Measurements from ENCODE around the gene AIFM2.

AIFM2 gene

DNA sequence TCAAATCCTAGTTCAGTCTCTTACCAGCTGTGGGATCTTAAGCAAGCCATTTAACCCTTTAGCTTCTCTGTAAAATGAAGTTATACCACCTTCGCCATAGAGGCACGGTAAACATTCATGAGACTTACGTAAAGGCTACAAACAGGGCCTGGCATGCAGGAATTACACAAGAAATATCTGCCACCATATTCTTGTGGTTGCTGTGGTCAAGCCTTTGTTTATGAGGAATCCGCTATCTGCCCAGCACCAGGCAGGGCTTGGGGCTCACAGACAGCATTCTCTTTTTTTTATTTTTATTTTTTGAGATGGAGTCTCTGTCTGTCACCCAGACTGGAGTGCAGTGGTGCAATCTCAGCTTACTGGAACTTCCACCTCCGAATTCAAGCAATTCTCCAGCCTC lies 9.9 kb downstream of the AIFM2 start:
- Mint-ChIP-seq H3K4me3 (no peak overlapping the region), H3K9me3 (no peaks in the 10 kb centered on the region), H3K36me3 (ENCODE audit: low read depth) (no peaks in the 10 kb centered on the region), H3K4me1 (ENCODE audit: low read depth) (no peaks in the 10 kb centered on the region), H3K27ac (no peak overlapping the region), H3K27me3 (ENCODE audit: low read depth) (no peaks in the 10 kb centered on the region)

DNA sequence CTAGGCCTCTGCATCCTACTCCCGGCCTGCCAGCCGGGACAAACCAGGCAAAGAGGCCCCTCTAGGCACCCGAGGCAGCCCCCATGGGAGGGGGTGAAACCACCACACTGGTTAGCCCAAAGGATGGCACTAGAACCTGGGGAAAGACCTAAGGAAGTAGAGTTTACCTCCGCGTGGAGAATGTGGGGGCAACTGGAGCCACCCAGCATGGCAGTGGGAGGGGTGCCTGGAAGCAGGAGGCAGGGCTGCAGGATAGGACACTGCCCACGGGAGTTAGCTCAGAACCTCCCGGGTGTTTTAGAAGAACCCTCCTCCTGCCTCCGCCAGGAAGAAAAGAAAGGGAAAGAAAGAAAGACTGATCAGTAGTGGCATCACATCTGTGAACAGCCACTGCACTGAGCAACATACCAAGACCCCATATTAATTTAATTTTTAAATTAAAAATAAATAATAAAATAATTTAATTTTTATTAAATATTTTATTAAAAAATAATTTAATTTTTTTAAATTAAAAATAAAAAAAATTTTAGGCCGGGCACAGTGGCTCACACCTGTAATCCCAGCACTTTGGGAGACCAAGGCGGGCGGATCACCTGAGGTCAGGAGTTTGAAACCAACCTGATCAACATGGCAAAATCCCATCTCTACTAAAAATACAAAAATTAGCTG lies 11.2 kb downstream of the AIFM2 start:
- Mint-ChIP-seq H3K27ac (no peak overlapping the region), H3K36me3 (ENCODE audit: low read depth) (no peaks in the 10 kb centered on the region), H3K4me1 (ENCODE audit: low read depth) (no peaks in the 10 kb centered on the region)

DNA sequence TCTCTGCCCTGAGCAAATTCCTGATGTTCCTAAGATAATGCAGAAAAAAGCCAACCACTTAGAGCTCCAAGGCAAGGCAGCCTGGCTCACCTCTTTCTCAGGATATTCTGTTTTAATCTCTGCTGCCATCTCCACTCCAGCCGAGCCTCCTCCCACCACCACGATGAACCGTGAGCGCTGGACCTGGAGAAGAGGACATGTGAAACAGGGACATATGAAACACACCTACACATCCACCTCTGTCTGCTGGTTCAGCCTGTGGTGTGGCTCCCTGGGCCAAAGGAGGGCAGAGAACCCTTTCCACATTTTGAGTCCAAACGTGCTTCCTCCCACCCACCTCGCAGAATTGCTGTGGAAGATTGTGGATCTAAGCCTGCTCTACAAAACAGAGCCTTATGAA lies 12.2 kb downstream of the AIFM2 start:
- Mint-ChIP-seq H3K4me3 (no peak overlapping the region), H3K9me3 (no peaks in the 10 kb centered on the region), H3K27me3 (ENCODE audit: low read depth) (no peaks in the 10 kb centered on the region), H3K27ac (no peak overlapping the region), H3K4me1 (ENCODE audit: low read depth) (peaks cover 2% of the 10 kb centered on the region), H3K36me3 (ENCODE audit: low read depth) (no peaks in the 10 kb centered on the region)

More for the DNA sequence above, 11.2 kb downstream of the AIFM2 start:
- H3K27me3 Mint-ChIP-seq (ENCODE audit: low read depth) = no peaks in the 10 kb centered on the region
- no peak overlapping the region for H3K4me3 Mint-ChIP-seq
- H3K9me3 Mint-ChIP-seq = no peaks in the 10 kb centered on the region

DNA sequence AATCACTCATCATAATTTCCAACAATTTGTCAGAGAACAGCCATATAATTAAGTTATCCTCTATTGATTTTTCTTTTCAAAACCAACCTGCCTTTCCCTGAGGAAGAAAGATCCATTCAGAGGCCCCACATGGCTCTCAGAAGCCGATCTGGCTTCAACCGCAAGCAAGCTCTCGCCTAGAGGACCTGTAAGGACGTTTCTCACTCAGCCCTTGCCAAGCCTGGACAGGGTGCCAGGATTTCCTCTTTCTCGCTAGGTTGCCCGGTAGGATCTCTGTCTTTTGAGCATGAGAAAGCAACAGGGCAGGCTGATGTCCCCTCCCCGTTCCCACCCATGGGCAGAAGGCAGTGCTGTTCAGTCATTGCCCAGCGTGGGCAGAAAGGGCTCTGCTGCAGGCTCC lies 13.0 kb downstream of the AIFM2 start:
- Mint-ChIP-seq H3K27ac (no peak overlapping the region), H3K36me3 (ENCODE audit: low read depth) (no peaks in the 10 kb centered on the region), H3K9me3 (no peaks in the 10 kb centered on the region), H3K4me1 (ENCODE audit: low read depth) (peaks cover 2% of the 10 kb centered on the region), H3K27me3 (ENCODE audit: low read depth) (no peaks in the 10 kb centered on the region), H3K4me3 (no peak overlapping the region)

DNA sequence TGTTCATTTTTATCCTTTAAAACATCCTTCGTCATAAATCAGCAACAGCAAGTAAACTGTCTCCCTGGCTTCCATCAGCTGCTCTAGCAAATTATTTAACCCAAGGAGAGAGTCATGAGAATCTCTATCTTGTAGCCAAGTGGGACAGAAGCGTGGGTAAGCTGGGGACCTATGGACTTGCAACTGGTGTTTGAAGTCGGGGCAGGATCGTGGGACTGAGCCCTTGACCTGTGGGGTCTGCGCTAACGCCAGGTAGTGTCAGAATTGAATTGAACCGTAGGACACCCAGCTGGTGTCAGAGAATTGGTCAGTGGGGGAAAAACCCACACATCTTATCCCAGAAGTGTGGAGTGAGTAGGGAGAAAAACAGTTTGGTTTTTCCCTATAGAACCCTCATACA lies 13.4 kb downstream of the AIFM2 start:
- Mint-ChIP-seq H3K27me3 (ENCODE audit: low read depth) (no peaks in the 10 kb centered on the region), H3K9me3 (no peaks in the 10 kb centered on the region), H3K27ac (no peak overlapping the region), H3K36me3 (ENCODE audit: low read depth) (no peaks in the 10 kb centered on the region), H3K4me1 (ENCODE audit: low read depth) (peaks cover 2% of the 10 kb centered on the region), H3K4me3 (no peak overlapping the region)

DNA sequence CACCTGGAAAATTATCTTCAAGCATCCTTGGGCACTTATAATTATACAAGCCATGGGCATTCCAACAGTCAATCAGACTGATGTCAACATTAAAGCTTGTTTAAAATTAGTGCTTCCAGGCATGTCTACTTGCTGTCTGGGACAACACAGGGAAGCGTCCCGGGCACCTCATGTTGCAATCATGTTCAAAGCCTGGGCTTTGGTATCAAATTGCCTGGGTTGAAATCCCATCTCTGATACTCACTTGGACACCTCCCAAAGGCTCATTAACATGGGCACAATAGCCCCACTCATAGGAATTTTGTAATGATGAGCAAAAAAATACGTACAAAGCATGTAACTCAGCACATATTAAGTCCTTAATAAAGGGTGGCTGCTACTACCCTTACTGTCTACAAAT lies 14.4 kb downstream of the AIFM2 start:
- no peaks in the 10 kb centered on the region for H3K9me3 Mint-ChIP-seq

DNA sequence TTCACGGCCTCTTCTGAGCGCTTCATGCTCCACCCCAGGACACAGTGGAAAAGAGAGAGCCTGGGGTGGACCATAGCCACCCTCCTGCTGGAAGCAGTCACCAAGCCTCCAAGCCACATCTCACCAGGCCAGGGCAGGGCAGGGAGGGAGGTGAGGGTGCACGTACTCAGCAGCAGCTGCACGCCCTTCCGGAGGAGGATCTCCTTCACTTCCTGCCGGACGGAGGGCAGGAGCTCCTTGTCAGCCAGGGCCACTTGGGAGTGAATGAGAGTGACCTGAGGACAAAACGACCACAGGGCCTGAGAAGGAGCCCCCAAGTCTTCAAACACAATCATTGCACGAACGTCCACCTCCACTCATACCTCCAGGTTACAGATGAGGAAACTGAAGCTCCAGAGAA lies 15.0 kb downstream of the AIFM2 start:
- H3K36me3 Mint-ChIP-seq (ENCODE audit: low read depth) = peaks cover 6% of the 10 kb centered on the region
- no peak overlapping the region for H3K4me3 Mint-ChIP-seq
- no peaks in the 10 kb centered on the region for H3K27me3 Mint-ChIP-seq (ENCODE audit: low read depth)
- H3K4me1 Mint-ChIP-seq (ENCODE audit: low read depth) = peaks cover 4% of the 10 kb centered on the region
- no peaks in the 10 kb centered on the region for H3K9me3 Mint-ChIP-seq
- H3K27ac Mint-ChIP-seq = no peak overlapping the region

More for the DNA sequence above, 14.4 kb downstream of the AIFM2 start:
- H3K27me3 Mint-ChIP-seq (ENCODE audit: low read depth) = no peaks in the 10 kb centered on the region
- H3K4me3 Mint-ChIP-seq = no peak overlapping the region
- H3K36me3 Mint-ChIP-seq (ENCODE audit: low read depth) = peaks cover 3% of the 10 kb centered on the region
- H3K4me1 Mint-ChIP-seq (ENCODE audit: low read depth) = peaks cover 2% of the 10 kb centered on the region
- no peak overlapping the region for H3K27ac Mint-ChIP-seq

DNA sequence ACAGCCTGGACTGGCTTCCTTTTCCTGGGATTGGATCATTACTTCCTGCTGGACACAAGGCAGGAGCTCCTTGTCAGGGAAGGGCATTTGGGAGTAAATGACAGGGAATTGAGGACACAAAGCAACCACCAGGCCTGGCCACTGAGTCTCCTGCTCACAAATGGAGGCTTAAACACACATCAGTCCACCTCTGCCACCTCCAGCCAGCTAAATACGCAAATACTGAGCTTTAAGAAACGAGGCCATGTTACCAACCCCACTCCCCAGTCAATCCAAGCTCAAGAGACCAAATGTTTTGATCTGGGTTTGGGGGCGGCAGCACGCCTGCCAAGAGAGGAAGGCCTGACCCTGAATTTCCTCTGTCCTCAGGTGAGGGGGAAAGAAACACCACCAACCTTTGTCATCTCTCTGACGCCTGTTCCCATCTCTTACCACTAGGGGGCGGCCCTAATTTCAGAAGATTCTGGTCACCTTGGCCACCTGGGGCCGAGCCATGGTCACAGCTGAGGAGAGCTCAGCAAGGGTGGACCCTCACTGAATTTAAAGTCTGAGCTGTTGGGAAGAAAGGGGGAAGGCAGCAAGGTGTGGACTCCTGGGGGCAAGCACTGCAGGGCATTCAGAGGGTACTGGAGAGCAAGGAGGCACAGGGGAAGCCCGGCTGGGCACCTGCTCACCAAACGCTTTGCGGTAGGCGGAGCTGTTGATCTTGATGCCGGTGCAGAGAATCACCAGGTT lies 16.5 kb downstream of the AIFM2 start:
- H3K4me1 Mint-ChIP-seq (ENCODE audit: low read depth) = peaks cover 6% of the 10 kb centered on the region
- H3K27ac Mint-ChIP-seq = no peak overlapping the region
- H3K4me3 Mint-ChIP-seq = no peak overlapping the region
- H3K9me3 Mint-ChIP-seq = no peaks in the 10 kb centered on the region
- H3K36me3 Mint-ChIP-seq (ENCODE audit: low read depth) = peaks cover 8% of the 10 kb centered on the region
- no peaks in the 10 kb centered on the region for H3K27me3 Mint-ChIP-seq (ENCODE audit: low read depth)

DNA sequence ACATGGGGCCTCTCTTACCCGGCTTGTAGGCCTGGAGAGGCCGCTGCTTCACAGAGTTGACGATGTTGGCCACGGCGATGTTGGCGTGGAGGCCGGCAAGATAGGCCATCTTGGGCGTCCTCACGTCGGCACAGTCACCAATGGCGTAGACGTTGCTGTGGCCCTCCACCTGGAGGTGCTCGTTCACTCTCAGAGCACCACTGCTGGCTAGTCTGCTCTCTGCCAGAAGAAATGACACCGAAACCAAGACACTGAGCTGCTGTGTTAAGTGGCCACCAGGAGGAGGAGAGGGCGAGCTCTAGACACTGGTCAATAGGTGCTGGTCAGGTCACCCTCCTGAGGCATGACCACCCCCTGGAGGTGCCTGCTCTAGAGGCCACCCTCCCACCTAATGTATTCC lies 17.7 kb downstream of the AIFM2 start:
- H3K4me3 Mint-ChIP-seq = no peak overlapping the region
- H3K9me3 Mint-ChIP-seq = no peaks in the 10 kb centered on the region
- H3K4me1 Mint-ChIP-seq (ENCODE audit: low read depth) = peaks cover 6% of the 10 kb centered on the region
- no peak overlapping the region for H3K27ac Mint-ChIP-seq
- peaks cover 8% of the 10 kb centered on the region for H3K36me3 Mint-ChIP-seq (ENCODE audit: low read depth)
- no peaks in the 10 kb centered on the region for H3K27me3 Mint-ChIP-seq (ENCODE audit: low read depth)

DNA sequence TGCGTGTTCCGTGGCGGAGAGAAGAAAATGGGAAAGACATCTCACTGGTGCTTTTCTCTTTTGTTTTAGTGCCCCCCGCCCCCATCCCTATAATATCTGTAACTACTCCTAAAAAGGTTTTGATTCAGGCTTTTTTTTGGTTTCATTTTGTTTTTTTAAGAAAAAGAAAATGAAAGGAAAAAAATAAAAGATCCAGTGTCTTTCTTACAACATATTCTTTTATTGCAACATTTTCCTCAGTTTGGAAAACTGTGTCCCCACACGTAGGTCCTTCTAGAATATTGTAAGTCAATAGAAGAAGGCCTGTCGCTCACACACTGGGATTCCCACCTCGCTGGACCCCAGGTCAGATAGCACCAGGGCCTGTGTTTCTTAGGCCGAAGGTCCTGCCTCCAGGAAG lies 20.6 kb downstream of the AIFM2 start:
- H3K36me3 Mint-ChIP-seq (ENCODE audit: low read depth) = peaks cover 8% of the 10 kb centered on the region

DNA sequence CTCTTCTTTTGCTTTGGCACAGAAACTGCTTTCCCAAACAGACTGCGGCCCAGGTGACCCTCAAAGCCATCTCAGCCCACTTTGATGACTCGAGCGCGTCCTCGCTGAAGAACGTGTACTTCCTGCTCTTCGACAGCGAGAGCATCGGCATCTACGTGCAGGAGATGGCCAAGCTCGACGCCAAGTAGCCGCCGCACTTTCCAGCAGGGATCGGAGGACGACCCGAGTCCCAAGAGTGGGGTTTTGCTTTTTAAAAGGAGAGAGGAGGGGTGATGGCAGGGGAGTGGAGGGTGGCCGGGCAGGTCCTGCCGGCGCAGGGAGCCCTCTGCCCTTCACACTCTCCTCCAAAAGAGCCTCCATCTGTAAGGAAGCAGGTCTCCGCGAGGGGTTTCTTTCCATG lies 21.1 kb downstream of the AIFM2 start:
- Mint-ChIP-seq H3K36me3 (ENCODE audit: low read depth) (peaks cover 8% of the 10 kb centered on the region), H3K9me3 (no peaks in the 10 kb centered on the region), H3K27me3 (ENCODE audit: low read depth) (no peaks in the 10 kb centered on the region), H3K4me3 (no peak overlapping the region), H3K4me1 (ENCODE audit: low read depth) (peaks cover 6% of the 10 kb centered on the region), H3K27ac (peak overlapping the region; percentile 9)

More for the DNA sequence above, 20.6 kb downstream of the AIFM2 start:
- no peak overlapping the region for H3K27ac Mint-ChIP-seq
- no peaks in the 10 kb centered on the region for H3K9me3 Mint-ChIP-seq
- H3K4me1 Mint-ChIP-seq (ENCODE audit: low read depth) = peaks cover 6% of the 10 kb centered on the region
- no peak overlapping the region for H3K4me3 Mint-ChIP-seq
- H3K27me3 Mint-ChIP-seq (ENCODE audit: low read depth) = no peaks in the 10 kb centered on the region

DNA sequence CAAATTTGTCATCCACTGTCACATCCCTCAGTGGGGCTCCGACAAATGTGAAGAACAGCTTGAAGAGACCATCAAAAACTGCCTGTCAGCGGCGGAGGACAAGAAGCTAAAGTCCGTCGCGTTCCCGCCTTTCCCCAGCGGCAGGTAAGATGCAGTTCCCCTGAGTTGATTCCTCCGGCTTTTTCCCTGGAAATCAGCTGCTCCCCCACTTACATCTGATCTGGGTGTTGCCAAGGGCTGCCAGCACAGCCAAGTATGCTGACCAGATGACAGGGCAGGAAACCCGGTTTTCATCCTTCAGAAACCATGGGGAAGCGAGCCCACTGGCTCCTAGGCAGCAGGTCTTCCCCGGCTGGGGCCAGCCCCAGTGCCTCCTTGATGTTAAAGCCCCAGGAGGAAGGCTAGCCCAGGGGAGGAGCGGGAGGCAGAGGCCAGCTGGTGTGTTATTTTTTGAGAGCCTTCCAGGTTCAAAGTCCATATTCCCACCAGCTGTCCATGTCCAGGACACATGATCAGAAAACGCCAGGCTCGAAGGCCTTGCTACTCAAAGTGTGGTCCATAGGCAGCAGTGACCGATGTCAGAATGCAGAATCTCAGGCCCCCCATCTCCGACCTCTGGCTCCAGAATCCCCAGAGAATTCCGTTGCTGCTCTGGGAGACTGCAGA lies 23.4 kb downstream of the AIFM2 start:
- H3K4me1 Mint-ChIP-seq (ENCODE audit: low read depth) = peaks cover 5% of the 10 kb centered on the region
- H3K27ac Mint-ChIP-seq = no peak overlapping the region
- H3K9me3 Mint-ChIP-seq = no peaks in the 10 kb centered on the region
- H3K4me3 Mint-ChIP-seq = no peak overlapping the region
- H3K27me3 Mint-ChIP-seq (ENCODE audit: low read depth) = no peaks in the 10 kb centered on the region
- H3K36me3 Mint-ChIP-seq (ENCODE audit: low read depth) = peaks cover 8% of the 10 kb centered on the region

DNA sequence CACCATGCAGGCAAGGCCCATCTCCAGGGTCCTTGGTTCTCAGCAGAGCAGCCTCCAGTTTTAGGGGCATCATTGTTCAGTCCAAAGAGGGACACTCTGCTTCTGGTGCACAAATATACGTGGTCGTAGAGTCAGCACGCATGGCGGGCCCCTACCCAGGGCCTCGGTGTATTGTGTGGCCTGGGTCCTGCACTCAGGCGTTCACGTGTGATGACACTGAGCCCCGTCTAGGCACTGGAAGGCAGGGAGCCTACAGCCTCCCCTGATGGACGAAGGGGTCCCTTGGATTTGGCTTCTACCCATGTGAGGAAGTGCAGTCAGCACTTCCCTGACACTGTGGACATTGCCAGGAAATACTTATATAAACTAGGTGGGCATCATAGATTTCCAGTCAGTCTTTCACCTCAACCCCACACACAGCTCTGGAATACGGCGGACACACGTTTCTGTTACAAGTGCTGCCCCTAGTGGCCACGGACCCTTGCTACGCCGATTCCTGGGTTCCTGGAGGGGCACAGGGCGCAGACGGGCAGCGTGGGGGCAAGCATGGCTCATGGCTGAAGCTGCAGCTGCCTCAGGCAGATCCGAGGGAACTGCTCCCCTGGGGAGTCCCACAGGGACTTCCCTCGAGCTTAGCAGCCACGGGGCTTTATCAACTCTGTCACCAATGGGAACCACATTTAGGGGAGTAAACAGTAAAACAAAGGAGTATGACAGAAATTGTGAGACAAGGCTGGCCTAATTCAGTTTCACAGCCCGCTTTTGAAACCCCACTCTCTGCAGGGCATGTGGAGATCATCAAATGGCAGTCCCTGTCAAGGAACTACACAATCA lies 25.4 kb downstream of the AIFM2 start:
- Mint-ChIP-seq H3K4me1 (ENCODE audit: low read depth) (peaks cover 3% of the 10 kb centered on the region), H3K36me3 (ENCODE audit: low read depth) (peaks cover 2% of the 10 kb centered on the region), H3K4me3 (no peak overlapping the region), H3K9me3 (no peaks in the 10 kb centered on the region), H3K27me3 (ENCODE audit: low read depth) (no peaks in the 10 kb centered on the region), H3K27ac (no peak overlapping the region)

DNA sequence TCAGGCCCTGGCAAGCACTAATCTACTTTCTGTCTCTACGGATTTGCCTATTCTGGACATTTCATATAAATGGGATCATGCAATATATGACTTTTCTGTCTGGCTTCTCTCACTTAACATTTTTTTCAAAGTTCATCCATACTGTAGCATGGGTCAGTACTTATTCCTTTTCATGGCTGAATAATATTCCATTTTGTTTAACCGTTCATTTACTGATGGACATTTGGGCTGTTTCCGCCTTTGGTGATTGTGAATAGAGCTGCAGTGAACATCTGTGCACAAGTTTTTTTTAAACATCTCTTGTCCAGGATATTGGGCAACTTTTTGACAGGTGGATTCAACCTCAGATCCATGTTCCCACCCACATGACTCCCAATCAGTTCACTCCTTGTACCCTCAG lies 31.0 kb downstream of the AIFM2 start:
- Mint-ChIP-seq H3K36me3 (ENCODE audit: low read depth) (no peaks in the 10 kb centered on the region), H3K4me1 (ENCODE audit: low read depth) (no peaks in the 10 kb centered on the region), H3K27ac (no peak overlapping the region), H3K9me3 (no peaks in the 10 kb centered on the region), H3K4me3 (no peak overlapping the region), H3K27me3 (ENCODE audit: low read depth) (no peaks in the 10 kb centered on the region)

Measured in T-helper 1 cell treated with Interleukin-12 subunit alpha and Interleukin-12 subunit beta and Interleukin-4 antibody, amounts not matched to agents 30 μg/mL and 1 μg/mL, for 36 hours (primary cell).